GM19099 (cell line): Measurements from ENCODE around the gene IL17D.

ENCODE experiments used
- POLR2A ChIP-seq: IDR thresholded peaks from 3 replicates; pipeline ENCODE4 v1.6.1; 2011; ENCODE audit warnings: low read depth; ENCODE audit not compliant: insufficient read length; ENCODE audit errors: extremely low read depth

The IL17D gene

GRCh38 chr13:20686167-20686566, 17.3 kb upstream of the IL17D start:
- TF ChIP-seq POLR2A: no peak

GRCh38 chr13:20686863-20687579, 16.5 kb upstream of the IL17D start:
- TF ChIP-seq POLR2A: no peak

- TF ChIP-seq POLR2A: no peak
These were observed 14.2 kb upstream of the IL17D start for GRCh38 chr13:20689291-20689690.

GRCh38 chr13:20691616-20692015, 11.9 kb upstream of the IL17D start:
- no peak for TF ChIP-seq POLR2A

GRCh38 chr13:20696073-20696472, 7.4 kb upstream of the IL17D start:
- no peak for TF ChIP-seq POLR2A

- TF ChIP-seq POLR2A: no peak
These were observed 3.8 kb upstream of the IL17D start for GRCh38 chr13:20699715-20700114.

- no peak for TF ChIP-seq POLR2A
These were observed 3.2 kb upstream of the IL17D start for GRCh38 chr13:20700288-20700687.

- TF ChIP-seq POLR2A: no peak
These were observed 2.0 kb upstream of the IL17D start for GRCh38 chr13:20701461-20701860.

GRCh38 chr13:20702530-20702914, 977 bp upstream of the IL17D start:
- TF ChIP-seq POLR2A: no peak

GRCh38 chr13:20703780-20704458, 420 bp downstream of the IL17D start:
- peak; percentile 45 for TF ChIP-seq POLR2A

- no peak for TF ChIP-seq POLR2A
These were observed 1.1 kb downstream of the IL17D start for GRCh38 chr13:20704459-20705069.

GRCh38 chr13:20706661-20707060, 3.2 kb downstream of the IL17D start:
- TF ChIP-seq POLR2A: no peak

- no peak for TF ChIP-seq POLR2A
These were observed 4.7 kb downstream of the IL17D start for GRCh38 chr13:20708216-20708615.

- TF ChIP-seq POLR2A: no peak
These were observed 5.9 kb downstream of the IL17D start for GRCh38 chr13:20709369-20709768.

- TF ChIP-seq POLR2A: no peak
These were observed 6.3 kb downstream of the IL17D start for GRCh38 chr13:20709782-20710181.
